Hepatocyte (in vitro differentiated cells): ENCODE data around the gene PDP2. TPM values are rescaled to one million over a fixed set of nuclear protein-coding genes. Genes with fewer than 3 reads are reported as not detected.
A peak's percentile ranks its signal among the peaks of the same experiment; 100 is the strongest.

ENCODE experiments used
- DNase-seq: peaks from one replicate; pipeline ENCODE4 v3.0.0-alpha.2; 2016; ENCODE audit warnings: low spot score
- H2AFZ ChIP-seq: fragments of 200-600 bp; sonication (generic); 2 replicates; pipeline ENCODE4 v1.6.0; 2016; ENCODE audit warnings: antibody characterized with exemption, mild to moderate bottlenecking
- H3K27ac ChIP-seq: fragments of 200-600 bp; sonication (generic); 2 replicates; pipeline ENCODE4 v1.5.1; 2016; ENCODE audit warnings: mild to moderate bottlenecking
- H3K27me3 ChIP-seq: fragments of 200-600 bp; sonication (generic); 2 replicates; pipeline ENCODE4 v1.6.1; 2016
- H3K36me3 ChIP-seq: fragments of 200-600 bp; sonication (generic); replicated peaks from 2 replicates; pipeline ENCODE4 v1.5.1; 2016; ENCODE audit warnings: low read depth; ENCODE audit not compliant: insufficient read depth
- H3K4me1 ChIP-seq: fragments of 200-600 bp; sonication (generic); 2 replicates; pipeline ENCODE4 v1.5.1; 2016; ENCODE audit warnings: mild to moderate bottlenecking, moderate library complexity; ENCODE audit not compliant: insufficient read depth
- H3K4me2 ChIP-seq: fragments of 200-600 bp; sonication (generic); 2 replicates; pipeline ENCODE4 v1.6.0; 2016
- H3K4me3 ChIP-seq: fragments of 200-600 bp; sonication (generic); 2 replicates; pipeline ENCODE4 v1.5.1; 2016; ENCODE audit warnings: mild to moderate bottlenecking
- H3K79me2 ChIP-seq: fragments of 200-600 bp; sonication (generic); 2 replicates; pipeline ENCODE4 v1.6.0; 2017; ENCODE audit warnings: mild to moderate bottlenecking
- H3K9me2 ChIP-seq: fragments of 200-600 bp; sonication (generic); replicated peaks from 2 replicates; pipeline ENCODE4 v1.6.0; 2017; ENCODE audit warnings: mild to moderate bottlenecking; ENCODE audit not compliant: insufficient read depth
- H3K9me3 ChIP-seq: fragments of 200-600 bp; sonication (generic); 2 replicates; pipeline ENCODE4 v1.5.1; 2016; ENCODE audit warnings: low read depth, mild to moderate bottlenecking
- H4K20me1 ChIP-seq: fragments of 200-600 bp; sonication (generic); 2 replicates; pipeline ENCODE4 v1.6.0; 2016; ENCODE audit warnings: mild to moderate bottlenecking; ENCODE audit not compliant: insufficient read depth, poor library complexity, severe bottlenecking
- CTCF ChIP-seq: fragments of 200-600 bp; sonication (generic); IDR thresholded peaks from 2 replicates; pipeline ENCODE4 v1.5.1; 2016; ENCODE audit warnings: antibody characterized with exemption, mild to moderate bottlenecking; ENCODE audit not compliant: poor library complexity
- EZH2 ChIP-seq: fragments of 200-600 bp; sonication (generic); IDR thresholded peaks from 2 replicates; pipeline ENCODE4 v1.6.1; 2016; ENCODE audit warnings: antibody characterized with exemption, mild to moderate bottlenecking, borderline replicate concordance
- EZH2phosphoT487 ChIP-seq: fragments of 200-600 bp; sonication (generic); IDR thresholded peaks from one replicate; pipeline ENCODE4 v1.6.1; 2018; ENCODE audit warnings: antibody characterized with exemption, mild to moderate bottlenecking, low read depth, moderate library complexity; ENCODE audit not compliant: unreplicated experiment, severe bottlenecking
- WGBS: methylation state at CpG from one replicate; pipeline ENCODE4 v1.1.6; 2016; ENCODE audit warnings: low lambda C conversion rate; ENCODE audit errors: missing lambda C conversion rate; 5-methylcytosine and 5-hydroxymethylcytosine counted together
- polyA plus RNA-seq: library from polyadenylated mRNA; unstranded; fragments of >200 nt; fragmentation: Nextera tagmentation; extraction: Ambion mirVana; gene quantifications from 2 replicates; pipeline ENCODE4 v1.2.1, GENCODE V29; 2016
- total RNA-seq: library from RNA; depleted of rRNA; stranded (reverse); fragments of >200 nt; gene quantifications from 2 replicates; pipeline ENCODE4 v1.2.3, GENCODE V29; 2014

The PDP2 gene
- total and polyA plus RNA-seq, 2 experiments from 2014 or later = 5.2 to 17.7 TPM

GRCh38 chr16:66904846-66905632 is 24.7 kb downstream of the PDP2 start:
- no peaks in the 10 kb centered on the region for H3K36me3 ChIP-seq
- WGBS = 38% methylated on average over 16 of the region's 16 CpGs
- peak overlapping the region; percentile 60 for H2AFZ ChIP-seq
- peak overlapping the region; percentile 73 for H3K4me2 ChIP-seq
- peak overlapping the region; percentile 95 for H3K27ac ChIP-seq
- no peaks in the 10 kb centered on the region for H3K27me3 ChIP-seq
- no peak overlapping the region for H3K4me3 ChIP-seq
- no peaks in the 10 kb centered on the region for H3K79me2 ChIP-seq
- no peaks in the 10 kb centered on the region for H3K9me3 ChIP-seq
- no peak for TF ChIP-seq EZH2phosphoT487
- no peak for TF ChIP-seq EZH2
- no peak for TF ChIP-seq CTCF
- no peaks in the 10 kb centered on the region for H3K9me2 ChIP-seq
- peak; percentile 56 for DNase-seq
- H4K20me1 ChIP-seq = no peaks in the 10 kb centered on the region
- peaks cover 48% of the 10 kb centered on the region for H3K4me1 ChIP-seq

GRCh38 chr16:66905633-66906539 is 25.6 kb downstream of the PDP2 start:
- Histone ChIP-seq H3K27me3 (no peaks in the 10 kb centered on the region), H3K4me3 (no peak overlapping the region), H3K9me2 (no peaks in the 10 kb centered on the region), H3K27ac (peak overlapping the region; percentile 95), H3K9me3 (no peaks in the 10 kb centered on the region), H3K36me3 (no peaks in the 10 kb centered on the region), H3K4me2 (peak overlapping the region; percentile 73), H4K20me1 (no peaks in the 10 kb centered on the region), H3K79me2 (no peaks in the 10 kb centered on the region), H2AFZ (no peak overlapping the region), H3K4me1 (peaks cover 40% of the 10 kb centered on the region)
- TF ChIP-seq CTCF = no peak
- TF ChIP-seq EZH2 = no peak
- no peak for TF ChIP-seq EZH2phosphoT487
- 70% methylated on average over 11 of the region's 11 CpGs for WGBS
- peak; percentile 90 for DNase-seq

- H3K27me3 ChIP-seq = no peaks in the 10 kb centered on the region
- no peak for DNase-seq
- H4K20me1 ChIP-seq = no peaks in the 10 kb centered on the region
- no peak for TF ChIP-seq EZH2
- no peak for TF ChIP-seq EZH2phosphoT487
- no peak for TF ChIP-seq CTCF
- H3K4me1 ChIP-seq = peaks cover 32% of the 10 kb centered on the region
- H3K9me3 ChIP-seq = no peaks in the 10 kb centered on the region
- no peaks in the 10 kb centered on the region for H3K36me3 ChIP-seq
- H3K27ac ChIP-seq = no peak overlapping the region
- H2AFZ ChIP-seq = no peak overlapping the region
- H3K4me2 ChIP-seq = no peak overlapping the region
- WGBS = 75% methylated on average over 7 of the region's 7 CpGs
- H3K4me3 ChIP-seq = no peak overlapping the region
- H3K9me2 ChIP-seq = no peaks in the 10 kb centered on the region
- no peaks in the 10 kb centered on the region for H3K79me2 ChIP-seq
These were observed 26.9 kb downstream of the PDP2 start for GRCh38 chr16:66906916-66907836.
